NCI-H2081 (cell line): ENCODE results near the gene KREMEN1.
"Not testable (repeated sequence)": the region's sequence is repeated elsewhere in the genome, so short reads cannot be mapped to it uniquely, and the experiment has no call there.

Source experiments
- DNase-seq, 2 experiments: peaks; one replicate each; lab custom pipeline; 2025; lab: John Stamatoyannopoulos, UW

Gene KREMEN1

GRCh38 chr22:29072979-29073617, at the start of gene KREMEN1:
TSS of gene KREMEN1 (plus strand) at chr22:29073035. CDS start at chr22:29073131, 96 bp downstream.
- no peak for DNase-seq

- no peak for DNase-seq
These were observed 49.6 kb upstream of the KREMEN1 start for GRCh38 chr22:29023172-29023796.

- no peak for DNase-seq
These were observed 46.3 kb upstream of the KREMEN1 start for GRCh38 chr22:29026579-29026978.

GRCh38 chr22:29028468-29028867, 44.4 kb upstream of the KREMEN1 start:
- DNase-seq: no peak

GRCh38 chr22:29029202-29030000, 43.4 kb upstream of the KREMEN1 start:
- no peak for DNase-seq

GRCh38 chr22:29030016-29030617, 42.7 kb upstream of the KREMEN1 start:
- DNase-seq: no peak

- DNase-seq: no peak
These were observed 42.1 kb upstream of the KREMEN1 start for GRCh38 chr22:29030618-29031226.

- no peak for DNase-seq
These were observed 41.4 kb upstream of the KREMEN1 start for GRCh38 chr22:29031227-29032011.

GRCh38 chr22:29032014-29032475, 40.8 kb upstream of the KREMEN1 start:
- no peak for DNase-seq

- no peak for DNase-seq
These were observed 40.3 kb upstream of the KREMEN1 start for GRCh38 chr22:29032584-29032983.

GRCh38 chr22:29037340-29037932, 35.4 kb upstream of the KREMEN1 start:
- no peak for DNase-seq

- DNase-seq: no peak
These were observed 33.7 kb upstream of the KREMEN1 start for GRCh38 chr22:29039148-29039547.

GRCh38 chr22:29039684-29040083, 33.2 kb upstream of the KREMEN1 start:
- not testable (repeated sequence) for DNase-seq

GRCh38 chr22:29040385-29041275, 32.2 kb upstream of the KREMEN1 start:
- peak; percentile 37 to 52 for DNase-seq

GRCh38 chr22:29041408-29041807, 31.4 kb upstream of the KREMEN1 start:
- no peak for DNase-seq

- DNase-seq: no peak
These were observed 28.8 kb upstream of the KREMEN1 start for GRCh38 chr22:29043906-29044575.

GRCh38 chr22:29044657-29045176, 28.1 kb upstream of the KREMEN1 start:
- DNase-seq: no peak

- DNase-seq: no peak
These were observed 23.8 kb upstream of the KREMEN1 start for GRCh38 chr22:29048822-29049654.
